Fibroblast of the aortic adventitia (primary cell): ENCODE results near the gene PADI2. TPM values are rescaled to one million over a fixed set of nuclear protein-coding genes. Genes with fewer than 3 reads are reported as not detected.
A peak's percentile ranks its signal among the peaks of the same experiment; 100 is the strongest.

Source experiments
- DNase-seq: peaks from one replicate; pipeline ENCODE4 v3.0.0-alpha.2; 2010; ENCODE audit warnings: low read depth
- H3K4me3 ChIP-seq: 2 replicates; pipeline ENCODE4 v1.5.1; 2011; ENCODE audit warnings: low read depth, mild to moderate bottlenecking, control low read depth, low read length, moderate library complexity
- total RNA-seq: library from RNA; depleted of rRNA; stranded (reverse); fragments of >200 nt; gene quantifications from 2 replicates; pipeline ENCODE4 v1.2.3, GENCODE V29; 2012; ENCODE audit warnings: low replicate concordance
- TF ChIP-seq, protein P1 (sequence below): IDR thresholded peaks from 2 replicates; pipeline ENCODE4 v1.5.1; 2011; ENCODE audit warnings: mild to moderate bottlenecking, low read length, control low read depth, inconsistent platforms; ENCODE audit not compliant: insufficient read depth

PADI2 gene
- total RNA-seq, 1 donor, result 0.09 TPM

DNA sequence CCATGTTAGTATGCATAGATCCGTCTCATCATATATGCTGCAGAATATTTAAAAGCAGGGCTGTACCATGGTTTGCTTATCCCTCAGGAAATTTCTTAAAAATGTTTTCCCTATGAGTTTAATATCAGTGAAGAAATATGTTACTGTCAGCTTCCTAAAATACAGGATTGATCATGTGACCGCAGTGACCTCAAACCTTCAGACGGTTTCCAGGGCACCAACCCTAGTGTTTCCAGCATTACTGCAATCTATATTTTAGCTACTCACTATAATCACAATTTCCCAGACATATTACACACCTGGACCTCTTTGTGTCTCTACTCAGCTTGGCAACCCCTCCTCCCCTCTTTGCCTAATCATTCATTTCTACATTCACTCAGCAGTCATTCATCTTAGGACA, 57.8 kb downstream of the PADI2 start:
- H3K4me3 ChIP-seq, result no peak overlapping the region
- TF ChIP-seq, protein P1, sequence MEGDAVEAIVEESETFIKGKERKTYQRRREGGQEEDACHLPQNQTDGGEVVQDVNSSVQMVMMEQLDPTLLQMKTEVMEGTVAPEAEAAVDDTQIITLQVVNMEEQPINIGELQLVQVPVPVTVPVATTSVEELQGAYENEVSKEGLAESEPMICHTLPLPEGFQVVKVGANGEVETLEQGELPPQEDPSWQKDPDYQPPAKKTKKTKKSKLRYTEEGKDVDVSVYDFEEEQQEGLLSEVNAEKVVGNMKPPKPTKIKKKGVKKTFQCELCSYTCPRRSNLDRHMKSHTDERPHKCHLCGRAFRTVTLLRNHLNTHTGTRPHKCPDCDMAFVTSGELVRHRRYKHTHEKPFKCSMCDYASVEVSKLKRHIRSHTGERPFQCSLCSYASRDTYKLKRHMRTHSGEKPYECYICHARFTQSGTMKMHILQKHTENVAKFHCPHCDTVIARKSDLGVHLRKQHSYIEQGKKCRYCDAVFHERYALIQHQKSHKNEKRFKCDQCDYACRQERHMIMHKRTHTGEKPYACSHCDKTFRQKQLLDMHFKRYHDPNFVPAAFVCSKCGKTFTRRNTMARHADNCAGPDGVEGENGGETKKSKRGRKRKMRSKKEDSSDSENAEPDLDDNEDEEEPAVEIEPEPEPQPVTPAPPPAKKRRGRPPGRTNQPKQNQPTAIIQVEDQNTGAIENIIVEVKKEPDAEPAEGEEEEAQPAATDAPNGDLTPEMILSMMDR, result no peak
- no peak for DNase-seq

DNA sequence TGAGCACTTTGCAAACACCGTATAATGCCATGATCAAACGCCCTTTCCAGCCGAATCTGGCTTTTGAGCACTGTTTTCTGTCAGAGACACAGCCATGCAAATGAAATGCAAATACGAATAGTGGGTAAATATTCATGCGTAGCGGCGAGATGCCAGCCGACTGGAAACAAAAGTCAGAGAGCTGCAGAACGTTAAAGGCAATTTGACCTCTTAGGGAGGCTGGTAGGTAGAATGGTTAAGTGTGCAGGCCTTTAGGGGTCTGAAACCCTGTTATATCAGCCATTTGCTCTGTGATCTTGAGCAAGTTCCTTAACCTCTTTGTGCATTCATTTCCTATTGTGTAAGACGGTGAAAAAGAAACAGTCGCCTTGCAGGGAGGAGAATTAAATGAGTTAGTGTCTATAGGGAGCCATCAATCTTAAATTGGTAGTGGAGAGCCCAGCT, 58.9 kb downstream of the PADI2 start:
- DNase-seq, result peak; percentile 6
- TF ChIP-seq, protein P1, result no peak
- no peak overlapping the region for H3K4me3 ChIP-seq

DNA sequence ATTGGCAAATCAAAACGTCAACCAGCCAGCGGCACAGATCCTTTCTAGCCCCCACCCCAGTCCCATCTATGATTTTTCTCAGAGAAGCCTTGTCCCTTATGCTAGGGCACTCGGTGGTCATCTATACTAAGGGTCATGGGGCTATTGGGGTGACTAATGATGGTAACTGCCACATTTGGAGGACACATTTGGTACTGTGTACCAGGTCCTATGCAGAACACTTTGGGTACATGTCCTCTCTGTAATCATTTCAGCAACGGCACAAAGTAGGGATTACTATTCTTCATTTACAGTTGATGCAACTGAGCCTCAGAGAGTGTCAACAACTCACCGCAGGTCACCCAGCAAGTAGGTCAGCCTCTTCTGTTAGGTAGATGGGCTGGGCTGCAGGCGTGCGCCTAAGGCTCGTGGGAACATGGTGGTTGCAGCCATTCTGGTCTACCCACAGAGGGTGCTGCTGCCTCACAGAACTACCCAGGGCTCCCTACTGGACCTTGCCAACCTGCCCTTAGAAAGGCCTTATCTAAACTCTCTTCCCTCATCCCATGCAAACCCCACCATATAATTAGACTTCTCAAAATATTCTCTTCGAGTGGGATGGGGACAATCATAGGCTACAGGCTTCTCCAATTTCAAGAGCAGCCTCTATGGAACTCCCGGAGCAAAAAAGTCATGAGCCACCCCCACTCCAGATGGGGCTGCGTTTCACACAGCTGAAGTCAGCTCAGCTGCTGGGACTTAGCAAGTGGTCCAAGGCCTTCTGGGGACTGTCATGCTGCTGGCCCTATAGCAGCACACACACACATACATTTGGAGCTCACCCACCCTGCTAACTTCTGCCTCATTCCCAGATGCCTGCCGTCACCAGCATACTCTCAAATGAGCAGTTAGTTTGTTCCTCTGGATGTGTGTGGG, 59.6 kb downstream of the PADI2 start:
- TF ChIP-seq, protein P1, result peak; percentile 89

DNA sequence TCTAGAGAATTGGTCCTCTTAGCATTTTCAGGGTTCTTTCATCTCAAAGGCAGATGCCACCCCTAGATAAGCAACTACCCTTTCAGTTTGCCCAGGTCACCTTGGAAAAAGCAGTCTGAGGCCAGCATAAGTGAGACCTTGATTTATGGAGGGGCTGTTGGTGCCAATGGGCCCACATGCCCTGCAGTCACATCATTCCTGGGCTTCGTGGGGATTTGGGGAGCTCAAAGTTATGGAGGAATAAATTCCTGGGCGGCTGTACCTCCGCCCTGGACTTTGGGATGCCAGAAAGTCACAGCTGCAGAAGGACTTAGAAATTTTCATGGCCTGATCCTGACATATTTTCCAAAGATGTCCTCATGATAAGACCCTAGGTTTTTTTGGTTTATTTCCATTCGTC, 62.7 kb downstream of the PADI2 start:
- TF ChIP-seq, protein P1, result no peak
- DNase-seq, result no peak
- no peak overlapping the region for H3K4me3 ChIP-seq

More for the DNA sequence above, 59.6 kb downstream of the PADI2 start:
- peak; percentile 81 for DNase-seq
- no peak overlapping the region for H3K4me3 ChIP-seq

DNA sequence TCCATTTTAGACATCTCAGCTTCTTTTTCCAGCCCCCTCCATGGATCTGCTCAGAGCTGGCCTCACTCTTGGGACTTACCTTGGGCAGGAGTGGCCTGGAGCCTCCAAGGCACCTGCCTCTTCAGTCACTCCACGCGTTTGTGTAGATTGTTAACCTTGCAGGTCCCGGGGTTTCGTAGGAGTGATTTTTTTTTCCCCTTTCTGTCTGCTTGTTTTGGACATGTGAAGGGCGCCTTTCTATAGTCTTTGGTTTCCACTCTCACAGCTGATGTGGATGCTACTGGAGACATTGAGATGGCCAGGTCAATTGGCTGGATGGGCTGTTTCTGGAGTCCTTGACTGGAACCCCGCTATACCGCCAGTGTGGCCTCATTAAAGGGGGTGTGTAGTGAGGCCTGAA, 63.5 kb downstream of the PADI2 start:
- DNase-seq, result no peak
- no peak overlapping the region for H3K4me3 ChIP-seq
- TF ChIP-seq, protein P1, result no peak

DNA sequence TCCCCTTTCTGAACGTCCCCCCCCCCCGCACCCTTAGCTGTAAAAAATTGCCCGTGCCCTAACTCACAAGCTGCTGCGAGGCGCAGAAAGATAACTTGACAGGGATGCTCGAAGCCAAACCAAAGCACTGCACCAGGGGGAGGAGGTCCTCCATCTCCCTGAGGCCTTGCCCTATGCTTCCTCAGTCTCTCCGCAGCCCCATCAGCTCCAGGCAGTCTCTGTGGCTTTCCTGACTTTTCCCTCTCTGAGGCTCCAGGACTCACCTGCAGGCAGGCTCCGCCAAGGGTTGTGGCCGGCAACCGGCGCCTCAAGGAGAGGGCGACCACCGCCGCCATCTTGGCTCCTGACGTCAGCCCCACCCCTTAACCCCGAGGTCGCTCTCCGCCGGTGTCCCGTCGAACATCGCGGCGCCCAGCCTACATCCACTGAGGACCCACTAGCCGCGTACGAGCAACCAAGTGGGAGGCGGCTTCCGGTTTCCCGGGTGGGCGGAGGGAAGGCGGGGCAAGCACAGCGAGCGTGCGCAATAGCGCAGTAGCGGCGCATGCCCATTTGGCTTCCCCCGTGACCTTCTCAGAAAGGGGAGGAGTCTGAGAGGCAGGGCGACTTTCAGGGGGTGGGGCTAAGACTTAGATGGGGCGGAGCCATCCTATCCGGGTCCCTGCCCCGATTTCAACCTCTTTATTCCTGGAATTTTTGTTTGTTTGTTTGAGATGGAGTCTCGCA, 65.4 kb downstream of the PADI2 start, which contains the start of gene SDHB:
SDHB (minus strand) TSS at position 348 of the 726 bp plus-strand sequence; CDS start at position 335, 13 bp downstream.
- TF ChIP-seq, protein P1, result no peak
- peak; percentile 98 for DNase-seq
- peak within 1 kb of the TSS; percentile 100 for H3K4me3 ChIP-seq
